ACC112 (cell line): ENCODE data around the gene TRAF5.
"Not testable (repeated sequence)": the region's sequence is repeated elsewhere in the genome, so short reads cannot be mapped to it uniquely, and the experiment has no call there.

ENCODE experiments used
- H2AFZ ChIP-seq: fragments of 200-600 bp; sonication (generic); one replicate; pipeline ENCODE4 v1.6.0; 2017; ENCODE audit warnings: antibody characterized with exemption, low read length; ENCODE audit not compliant: unreplicated experiment
- H3K27ac ChIP-seq: fragments of 200-600 bp; sonication (generic); 2 replicates; pipeline ENCODE4 v1.5.1; 2014; ENCODE audit warnings: low read depth, mild to moderate bottlenecking, antibody characterized with exemption, low read length, moderate library complexity
- H3K27me3 ChIP-seq: fragments of 200-600 bp; sonication (generic); 2 replicates; pipeline ENCODE4 v1.6.1; 2014; ENCODE audit warnings: mild to moderate bottlenecking, antibody characterized with exemption, low read length, moderate library complexity, mixed read lengths; ENCODE audit not compliant: insufficient read depth
- H3K36me3 ChIP-seq: fragments of 200-600 bp; sonication (generic); 2 replicates; pipeline ENCODE4 v1.6.1; 2016; ENCODE audit warnings: mild to moderate bottlenecking, antibody characterized with exemption, low read length, moderate library complexity, mixed read lengths; ENCODE audit not compliant: insufficient read depth
- H3K4me1 ChIP-seq: fragments of 200-600 bp; sonication (generic); one replicate; pipeline ENCODE4 v1.6.1; 2016; ENCODE audit warnings: low read length, mixed read lengths; ENCODE audit not compliant: insufficient read depth, unreplicated experiment, control insufficient read depth
- H3K4me3 ChIP-seq: fragments of 200-600 bp; sonication (generic); 2 replicates; pipeline ENCODE4 v1.5.1; 2014; ENCODE audit warnings: mild to moderate bottlenecking, low read depth, low read length
- H3K79me2 ChIP-seq: fragments of 200-600 bp; sonication (generic); one replicate; pipeline ENCODE4 v1.6.0; 2016; ENCODE audit warnings: low read length; ENCODE audit not compliant: control insufficient read depth, unreplicated experiment, insufficient read depth

The TRAF5 gene

DNA sequence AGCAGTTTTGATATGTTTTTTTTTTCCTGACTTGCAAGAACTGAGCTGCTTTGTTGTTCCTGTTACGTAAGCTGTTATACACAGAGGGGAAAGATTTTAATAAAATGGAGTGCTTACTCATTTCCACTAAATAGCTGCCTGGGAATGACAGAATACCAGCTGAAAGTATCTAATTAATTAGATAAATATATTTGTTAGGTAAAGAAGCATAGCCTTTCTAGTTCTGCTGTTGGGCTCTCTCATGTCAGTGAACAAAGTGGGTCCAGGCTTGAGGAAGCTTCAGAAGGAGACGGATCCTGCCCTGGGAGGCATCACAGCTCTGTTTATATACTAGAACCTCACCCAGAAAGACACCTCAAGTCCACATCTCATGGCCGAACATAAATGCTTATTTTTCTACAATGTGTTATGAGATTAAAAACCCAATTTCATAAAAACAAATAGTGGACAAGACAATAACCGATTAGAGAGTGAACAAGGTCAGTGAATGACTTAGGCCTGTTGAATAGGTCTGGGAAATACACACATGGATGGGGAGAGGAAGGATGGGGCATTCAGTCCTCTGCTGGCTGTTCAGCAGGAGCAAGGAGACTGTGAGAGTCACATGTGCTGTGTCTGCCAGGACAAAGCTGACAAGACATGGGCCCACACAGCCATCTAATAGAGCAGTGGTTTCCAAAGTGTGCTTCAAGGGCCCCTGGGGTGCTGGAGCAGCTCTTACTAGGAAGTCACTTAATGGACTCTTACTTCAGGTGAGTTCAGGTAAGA is 20.6 kb downstream of the TRAF5 start:
- Histone ChIP-seq H3K27ac (no peak overlapping the region), H3K4me1 (no peaks in the 10 kb centered on the region), H3K27me3 (no peaks in the 10 kb centered on the region), H3K36me3 (no peaks in the 10 kb centered on the region), H3K4me3 (no peak overlapping the region), H3K79me2 (peaks cover 2% of the 10 kb centered on the region), H2AFZ (no peak overlapping the region)

DNA sequence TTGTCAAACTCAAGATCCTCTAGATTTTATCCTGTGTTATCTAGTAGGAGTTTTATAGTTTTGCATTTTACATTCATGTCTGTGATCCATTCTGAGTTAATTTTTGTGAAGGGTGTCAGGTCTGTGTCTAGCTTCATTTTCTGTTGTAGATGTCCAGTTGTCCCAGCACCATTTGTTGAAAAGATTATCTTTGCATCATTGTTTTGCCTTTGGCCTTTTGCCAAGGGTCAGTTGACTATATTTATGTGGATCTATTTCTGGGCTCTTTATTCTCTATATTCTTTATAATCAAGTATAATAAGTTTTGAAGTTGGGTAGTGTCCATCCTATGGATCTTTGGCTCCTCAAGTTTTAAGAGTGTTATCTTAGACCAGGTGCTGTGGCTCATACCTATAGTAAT is 21.9 kb downstream of the TRAF5 start:
- H3K27me3 ChIP-seq = no peaks in the 10 kb centered on the region
- no peak overlapping the region for H2AFZ ChIP-seq
- no peak overlapping the region for H3K4me3 ChIP-seq
- H3K36me3 ChIP-seq = no peaks in the 10 kb centered on the region
- H3K79me2 ChIP-seq = peaks cover 2% of the 10 kb centered on the region
- H3K27ac ChIP-seq = no peak overlapping the region
- H3K4me1 ChIP-seq = no peaks in the 10 kb centered on the region

DNA sequence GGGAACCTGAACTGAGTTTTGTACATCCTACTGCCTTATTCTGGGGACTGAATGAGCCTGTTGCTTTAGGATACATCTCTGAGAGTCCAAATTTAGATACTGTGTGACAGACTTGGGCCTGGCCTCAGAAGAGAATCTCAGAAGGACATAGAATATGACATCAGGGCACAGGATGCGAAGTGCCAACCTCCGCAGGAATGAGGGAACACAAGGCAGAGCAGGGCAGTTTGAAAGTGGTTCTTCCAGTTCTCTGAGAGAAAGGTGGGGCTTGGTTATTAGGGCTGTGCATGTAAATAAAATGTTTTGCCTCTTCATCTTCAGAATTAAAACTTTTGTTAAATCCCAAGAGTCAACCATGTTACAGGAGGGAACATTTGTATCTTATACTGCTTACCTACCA is 23.1 kb downstream of the TRAF5 start:
- Histone ChIP-seq H3K79me2 (peaks cover 2% of the 10 kb centered on the region), H3K4me3 (no peak overlapping the region), H3K27ac (no peak overlapping the region), H3K36me3 (no peaks in the 10 kb centered on the region), H2AFZ (no peak overlapping the region), H3K4me1 (no peaks in the 10 kb centered on the region), H3K27me3 (no peaks in the 10 kb centered on the region)

DNA sequence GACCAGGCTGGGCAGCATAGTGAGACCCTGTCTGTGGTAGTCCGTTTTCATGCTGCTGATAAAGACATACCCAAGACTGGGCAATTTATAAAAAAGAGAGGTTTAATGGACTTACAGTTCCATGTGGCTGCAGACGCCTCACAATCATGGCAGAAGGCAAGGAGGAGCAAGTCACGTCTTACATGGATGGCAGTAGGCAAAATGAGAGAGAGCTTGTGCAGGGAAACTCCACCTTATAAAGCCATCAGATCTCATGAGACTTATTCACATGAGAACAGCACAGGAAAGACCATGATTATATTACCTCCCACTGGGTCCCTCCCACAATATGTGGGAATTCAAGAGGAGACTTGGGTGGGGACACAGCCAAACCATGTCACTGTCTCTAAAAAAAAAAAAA is 25.4 kb downstream of the TRAF5 start:
- not testable (repeated sequence) for H3K27me3 ChIP-seq, H3K27ac ChIP-seq, H2AFZ ChIP-seq, H3K79me2 ChIP-seq, H3K4me1 ChIP-seq, H3K4me3 ChIP-seq, H3K36me3 ChIP-seq

DNA sequence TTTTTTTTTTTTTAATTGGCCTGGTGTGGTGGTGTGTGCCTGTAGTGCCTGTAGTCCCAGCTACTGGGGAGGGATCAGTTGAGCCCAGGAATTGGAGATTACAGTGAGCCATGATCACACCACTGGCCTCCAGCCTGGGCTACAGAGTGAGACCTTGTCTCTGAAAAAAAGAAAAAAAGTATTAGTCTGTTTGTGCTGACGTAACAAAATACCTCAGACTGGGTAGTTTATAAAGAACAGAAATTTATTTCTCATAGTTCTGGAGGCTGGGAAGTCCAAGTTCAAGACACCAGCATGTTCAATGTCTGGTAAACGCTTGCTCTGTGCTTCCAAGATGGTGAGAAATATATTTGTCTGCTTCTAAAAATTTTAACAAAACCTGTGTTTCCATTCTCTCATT is 25.8 kb downstream of the TRAF5 start:
- Histone ChIP-seq H3K27ac (no peak overlapping the region), H3K4me3 (no peak overlapping the region), H2AFZ (no peak overlapping the region), H3K79me2 (peaks cover 1% of the 10 kb centered on the region), H3K36me3 (no peaks in the 10 kb centered on the region), H3K4me1 (peaks cover 11% of the 10 kb centered on the region), H3K27me3 (no peaks in the 10 kb centered on the region)

DNA sequence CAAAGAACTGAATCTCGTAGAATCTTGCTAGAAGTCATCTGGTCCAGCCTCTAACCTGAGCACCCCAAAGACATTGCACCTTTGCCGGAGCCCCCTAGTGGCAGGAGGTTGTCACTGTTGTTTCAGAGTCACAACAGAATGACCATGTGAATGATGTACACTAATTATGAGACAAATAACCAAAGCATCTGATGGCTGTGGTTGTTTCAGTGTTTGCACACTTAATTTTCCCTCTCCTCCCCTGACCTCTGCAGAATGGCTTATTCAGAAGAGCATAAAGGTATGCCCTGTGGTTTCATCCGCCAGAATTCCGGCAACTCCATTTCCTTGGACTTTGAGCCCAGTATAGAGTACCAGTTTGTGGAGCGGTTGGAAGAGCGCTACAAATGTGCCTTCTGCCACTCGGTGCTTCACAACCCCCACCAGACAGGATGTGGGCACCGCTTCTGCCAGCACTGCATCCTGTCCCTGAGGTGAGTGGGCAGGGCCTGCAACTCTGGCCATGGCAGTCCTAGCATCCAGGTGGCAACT is 26.4 kb downstream of the TRAF5 start:
- Histone ChIP-seq H3K4me1 (peaks cover 11% of the 10 kb centered on the region), H3K4me3 (no peak overlapping the region), H3K79me2 (no peaks in the 10 kb centered on the region), H3K27ac (no peak overlapping the region), H2AFZ (no peak overlapping the region), H3K36me3 (no peaks in the 10 kb centered on the region), H3K27me3 (no peaks in the 10 kb centered on the region)

DNA sequence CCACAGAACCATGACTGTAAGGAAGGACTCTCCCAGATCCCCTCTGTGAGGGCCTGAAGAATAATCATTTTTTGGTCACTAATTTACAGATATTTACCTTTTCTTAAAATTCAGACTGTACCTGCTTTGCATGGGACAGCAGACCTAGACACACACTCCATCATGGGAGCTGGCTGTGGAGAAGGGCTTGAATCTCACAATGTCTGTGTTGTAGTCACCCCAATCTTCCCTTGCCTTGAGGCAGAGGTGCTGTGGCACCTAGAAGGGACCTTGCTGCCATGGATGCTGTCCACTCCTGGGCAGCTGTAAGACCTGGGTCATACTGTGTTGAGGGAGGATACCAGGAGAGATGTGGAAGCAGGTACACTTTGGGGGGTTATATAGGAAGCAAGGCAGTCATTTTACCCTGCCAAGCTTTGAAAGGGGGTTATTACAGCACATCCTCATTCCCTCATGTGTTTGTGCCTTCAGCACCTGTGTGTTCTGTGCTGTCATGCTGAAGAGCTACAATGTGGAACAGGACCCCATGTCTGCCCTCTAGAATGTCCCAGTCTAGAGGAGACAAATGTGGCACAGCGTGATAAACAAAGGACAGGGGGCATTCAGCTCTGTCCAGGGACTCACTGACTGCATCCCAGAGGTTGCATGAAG is 27.1 kb downstream of the TRAF5 start:
- H3K27me3 ChIP-seq = no peaks in the 10 kb centered on the region
- no peaks in the 10 kb centered on the region for H3K79me2 ChIP-seq
- H2AFZ ChIP-seq = no peak overlapping the region
- peaks cover 11% of the 10 kb centered on the region for H3K4me1 ChIP-seq
- H3K27ac ChIP-seq = no peak overlapping the region
- H3K36me3 ChIP-seq = no peaks in the 10 kb centered on the region
- H3K4me3 ChIP-seq = no peak overlapping the region

DNA sequence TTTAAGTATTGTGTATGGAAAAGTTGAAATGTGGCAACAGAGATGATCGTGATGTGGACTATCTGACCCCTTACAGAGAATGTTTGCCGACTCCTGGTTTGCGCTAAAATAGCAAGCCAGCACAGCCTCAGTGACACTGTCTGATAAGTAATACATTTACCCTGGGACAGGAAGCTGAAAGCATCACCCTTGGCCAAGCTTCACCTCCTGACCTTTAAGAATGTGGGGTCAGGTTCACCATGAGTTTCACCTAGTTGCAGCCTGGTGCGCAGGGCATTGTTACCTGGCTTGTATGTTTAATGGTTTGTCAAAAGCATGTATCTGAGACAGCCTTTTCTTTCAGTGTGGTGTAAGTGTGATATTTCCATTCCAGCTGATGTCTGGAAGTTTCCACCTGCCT is 29.2 kb downstream of the TRAF5 start:
- Histone ChIP-seq H3K27ac (no peak overlapping the region), H3K79me2 (no peaks in the 10 kb centered on the region), H3K4me3 (no peak overlapping the region), H3K27me3 (no peaks in the 10 kb centered on the region), H3K36me3 (peaks cover 5% of the 10 kb centered on the region; the same call in 1 of the 2 replicates), H3K4me1 (peaks cover 11% of the 10 kb centered on the region), H2AFZ (no peak overlapping the region)

DNA sequence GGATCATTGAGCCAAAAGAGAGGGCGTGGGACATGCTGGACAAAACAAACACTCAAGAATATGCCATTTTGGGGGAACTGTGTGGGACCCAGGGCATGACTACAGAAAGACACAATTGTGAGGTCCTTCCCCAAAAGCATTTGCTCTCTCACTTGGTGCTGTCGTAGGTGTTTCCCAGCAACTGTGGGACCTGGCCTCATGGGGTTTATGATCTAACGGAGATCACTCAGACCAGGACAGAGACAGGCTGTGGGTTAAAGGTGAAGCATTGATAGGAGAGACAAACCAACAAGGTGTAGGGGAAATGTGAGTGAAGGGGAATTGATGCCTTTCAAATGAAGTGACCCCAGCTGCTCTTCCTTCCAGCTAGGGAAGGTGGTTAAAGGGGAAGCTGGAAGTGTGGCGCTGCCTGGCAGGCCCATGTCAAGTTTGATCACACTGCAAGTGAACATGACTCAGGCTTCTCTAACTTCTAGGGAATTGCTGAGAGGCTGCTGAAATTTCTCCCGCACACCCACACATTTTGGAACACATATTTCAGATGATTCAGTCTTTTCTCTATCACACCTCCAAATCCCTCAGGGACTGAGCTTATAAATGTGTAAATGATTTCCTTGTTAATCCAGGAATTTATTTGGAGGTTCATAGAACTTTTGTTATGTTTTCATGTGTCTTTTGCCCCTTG is 30.2 kb downstream of the TRAF5 start:
- no peak overlapping the region for H3K4me3 ChIP-seq
- H3K4me1 ChIP-seq = peaks cover 11% of the 10 kb centered on the region
- peaks cover 5% of the 10 kb centered on the region; the same call in 1 of the 2 replicates for H3K36me3 ChIP-seq
- H3K27me3 ChIP-seq = no peaks in the 10 kb centered on the region
- no peak overlapping the region for H3K27ac ChIP-seq
- H3K79me2 ChIP-seq = no peaks in the 10 kb centered on the region
- H2AFZ ChIP-seq = no peak overlapping the region

DNA sequence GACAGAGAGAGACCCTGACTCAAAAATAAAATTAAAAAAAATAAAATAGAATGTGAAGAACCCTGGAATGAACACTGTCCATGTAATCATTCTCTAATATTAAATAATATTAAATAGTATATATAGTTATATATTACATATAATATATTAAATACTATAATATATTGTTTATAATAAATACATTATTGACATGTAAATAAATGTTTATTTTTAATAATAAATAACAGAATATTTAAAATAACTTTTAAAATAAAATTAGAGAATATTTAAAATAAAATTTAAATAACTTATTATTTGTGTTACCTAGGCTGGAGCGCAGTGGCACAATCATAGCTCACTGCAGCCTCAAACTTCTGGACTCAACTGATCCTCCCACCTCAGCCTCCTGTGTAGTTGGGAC is 32.1 kb downstream of the TRAF5 start:
- Histone ChIP-seq H3K4me1 (peaks cover 11% of the 10 kb centered on the region), H3K27me3 (no peaks in the 10 kb centered on the region), H3K27ac (no peak overlapping the region), H3K36me3 (peaks cover 5% of the 10 kb centered on the region; the same call in 1 of the 2 replicates), H3K79me2 (no peaks in the 10 kb centered on the region), H2AFZ (no peak overlapping the region), H3K4me3 (no peak overlapping the region)
